A549 (cell line): ENCODE measurements around the gene LSM3. TPM values are rescaled to one million over a fixed set of nuclear protein-coding genes. Genes with fewer than 3 reads are reported as not detected.

Experiments
- ATAC-seq, 2 experiments: fragments of 200-7000 bp in 1 of 2; fragments of >200 bp in 1 of 2; cut with Nextera tagmentation in 1 of 2; cut with Tn5 transposase in 1 of 2; 3 replicates each; pipeline versions ENCODE4 v1.8.0 to v1.9.1; 2018 to 2020; ENCODE audit warnings: mild to moderate bottlenecking in 1 of 2, moderate library complexity in 1 of 2
- CTCF ChIA-PET: fragments of 300-600 bp; sonication (Branson Sonifier 250); formaldehyde crosslinking; extraction: SDS; loops from one replicate; lab custom pipeline; 2021; ENCODE audit warnings: antibody characterized with exemption, inconsistent platforms; lab: Yijun Ruan, JAX
- POLR2A ChIA-PET: fragments of 350-600 bp; formaldehyde crosslinking; extraction: SDS; loops from one replicate; lab custom pipeline; 2021; ENCODE audit warnings: antibody characterized with exemption, inconsistent platforms; lab: Yijun Ruan, JAX
- DNase-seq, 2 experiments: peaks; one replicate each; pipeline versions ENCODE4 v3.0.0 to v3.0.0-alpha.2; 2011 to 2016; ENCODE audit warnings: low read depth in 1 of 2, low spot score in 1 of 2
- FAIRE-seq: peaks from 2 replicates; lab custom pipeline; 2011; peaks lifted over from hg19 to GRCh38; lab: Jason Lieb, UNC
- H3K27ac ChIP-seq, 2 experiments: fragments of >200 bp; sonication (Bioruptor Twin); formaldehyde crosslinking; 3 replicates each; pipeline ENCODE4 v1.5.1; 2016 to 2017
- H3K4me1 ChIP-seq: fragments of >200 bp; sonication (Bioruptor Twin); formaldehyde crosslinking; 3 replicates; pipeline ENCODE4 v1.6.1; 2016
- H3K4me2 ChIP-seq: fragments of >200 bp; sonication (Bioruptor Twin); formaldehyde crosslinking; 3 replicates; pipeline ENCODE4 v1.6.1; 2016
- H3K4me3 ChIP-seq: fragments of >200 bp; sonication (Bioruptor Twin); formaldehyde crosslinking; 3 replicates; pipeline ENCODE4 v1.5.1; 2016
- H3K9me3 ChIP-seq: fragments of >200 bp; sonication (Bioruptor Twin); formaldehyde crosslinking; 3 replicates; pipeline ENCODE4 v1.6.1; 2016
- ATOH8 ChIP-seq: fragments of 250-450 bp; sonication (Bioruptor Pico); IDR thresholded peaks from 2 replicates; pipeline ENCODE4 v1.5.0; 2020; ENCODE audit warnings: low read depth, mild to moderate bottlenecking, moderate library complexity
- BCL3 ChIP-seq: fragments of >200 bp; sonication (Bioruptor Twin); formaldehyde crosslinking; IDR thresholded peaks from 3 replicates; pipeline ENCODE4 v1.6.1; 2016
- CBX2 ChIP-seq: fragments of 200-600 bp; sonication (generic); IDR thresholded peaks from 2 replicates; pipeline ENCODE4 v1.6.1; 2016; ENCODE audit warnings: low read depth, mild to moderate bottlenecking, borderline replicate concordance
- CBX8 ChIP-seq: fragments of 200-600 bp; sonication (generic); IDR thresholded peaks from 2 replicates; pipeline ENCODE4 v1.6.1; 2016
- CEBPB ChIP-seq, 2 experiments: fragments of >200 bp in 1 of 2; sonication (Bioruptor Twin) in 1 of 2; formaldehyde crosslinking in 1 of 2; IDR thresholded peaks; 2 replicates each; pipeline ENCODE4 v1.6.1; 2012 to 2016
- E2F6 ChIP-seq: IDR thresholded peaks from 2 replicates; pipeline ENCODE4 v1.6.1; 2012; ENCODE audit warnings: low read depth, borderline replicate concordance
- EHF ChIP-seq: fragments of 250-450 bp; sonication (Bioruptor Pico); IDR thresholded peaks from 2 replicates; pipeline ENCODE4 v1.5.0; 2020; ENCODE audit warnings: mild to moderate bottlenecking
- EHMT2 ChIP-seq: fragments of 200-600 bp; sonication (generic); IDR thresholded peaks from 2 replicates; pipeline ENCODE4 v1.6.1; 2016; ENCODE audit warnings: antibody characterized with exemption, low read depth, mild to moderate bottlenecking, moderate library complexity
- EP300 ChIP-seq, 2 experiments: fragments of >200 bp; sonication (Bioruptor Twin); formaldehyde crosslinking; IDR thresholded peaks; 2 replicates in 1 of 2; 3 replicates in 1 of 2; pipeline ENCODE4 v1.6.1; 2016 to 2017
- FOSB ChIP-seq: fragments of 250-450 bp; sonication (Bioruptor Pico); IDR thresholded peaks from 2 replicates; pipeline ENCODE4 v1.5.0; 2020; ENCODE audit warnings: mild to moderate bottlenecking, moderate library complexity
- HES2 ChIP-seq: fragments of >200 bp; sonication (Bioruptor Twin); formaldehyde crosslinking; IDR thresholded peaks from 2 replicates; pipeline ENCODE4 v1.6.1; 2016
- HOXA7 ChIP-seq: fragments of 250-450 bp; sonication (Bioruptor Pico); IDR thresholded peaks from 2 replicates; pipeline ENCODE4 v1.5.0; 2020; ENCODE audit warnings: mild to moderate bottlenecking, moderate library complexity
- HOXB13 ChIP-seq: fragments of 250-450 bp; sonication (Bioruptor Pico); IDR thresholded peaks from 2 replicates; pipeline ENCODE4 v1.5.0; 2020; ENCODE audit warnings: low read depth, mild to moderate bottlenecking, moderate library complexity
- HOXB5 ChIP-seq: fragments of 250-450 bp; sonication (Bioruptor Pico); IDR thresholded peaks from 2 replicates; pipeline ENCODE4 v1.5.0; 2020; ENCODE audit warnings: mild to moderate bottlenecking, moderate library complexity
- KDM5A ChIP-seq: fragments of 200-600 bp; sonication (generic); IDR thresholded peaks from 2 replicates; pipeline ENCODE4 v1.6.1; 2016; ENCODE audit warnings: antibody characterized with exemption, mild to moderate bottlenecking
- MAZ ChIP-seq: fragments of 150-350 bp; IDR thresholded peaks from 2 replicates; pipeline ENCODE4 v1.6.1; 2014; ENCODE audit warnings: antibody characterized with exemption, low read depth, low read length, borderline replicate concordance
- MYC ChIP-seq: IDR thresholded peaks from 2 replicates; pipeline ENCODE4 v1.6.1; 2012; ENCODE audit warnings: mild to moderate bottlenecking, inconsistent platforms, low read length, improper control_type of control experiment, borderline replicate concordance
- NFE2L2 ChIP-seq: fragments of 150-350 bp; conservative IDR thresholded peaks from 2 replicates; pipeline ENCODE4 v1.6.1; 2014; ENCODE audit warnings: low read length
- NR3C1 ChIP-seq: fragments of >200 bp; sonication (Bioruptor Twin); formaldehyde crosslinking; IDR thresholded peaks from 3 replicates; pipeline ENCODE4 v1.6.1; 2017
- PBX3 ChIP-seq: IDR thresholded peaks from 2 replicates; pipeline ENCODE4 v1.6.1; 2012
- RAD21 ChIP-seq, 2 experiments: fragments of >200 bp in 1 of 2; sonication (Bioruptor Twin) in 1 of 2; formaldehyde crosslinking in 1 of 2; IDR thresholded peaks in 1 of 2; conservative IDR thresholded peaks in 1 of 2; 2 replicates in 1 of 2; 3 replicates in 1 of 2; pipeline ENCODE4 v1.6.1; 2012 to 2018; ENCODE audit warnings: inconsistent platforms in 1 of 2
- RNF2 ChIP-seq: fragments of 200-600 bp; sonication (generic); IDR thresholded peaks from 2 replicates; pipeline ENCODE4 v1.6.1; 2016; ENCODE audit warnings: low read depth, mild to moderate bottlenecking, antibody characterized with exemption, moderate library complexity, borderline replicate concordance
- SMC3 ChIP-seq: fragments of >200 bp; sonication (Bioruptor Twin); formaldehyde crosslinking; IDR thresholded peaks from 3 replicates; pipeline ENCODE4 v1.6.1; 2018; ENCODE audit warnings: inconsistent platforms
- SREBF2 ChIP-seq: fragments of 450-650 bp; IDR thresholded peaks from 2 replicates; pipeline ENCODE4 v1.6.1; 2014; ENCODE audit warnings: mild to moderate bottlenecking, moderate library complexity
- TFCP2L1 ChIP-seq: fragments of 250-450 bp; sonication (Bioruptor Pico); IDR thresholded peaks from 2 replicates; pipeline ENCODE4 v1.5.0; 2021; ENCODE audit warnings: mild to moderate bottlenecking
- ZC3H11A ChIP-seq: fragments of 450-650 bp; IDR thresholded peaks from 2 replicates; pipeline ENCODE4 v1.6.1; 2014; ENCODE audit warnings: antibody characterized with exemption, mild to moderate bottlenecking
- ZNF302 ChIP-seq: fragments of 250-450 bp; sonication (Bioruptor Pico); IDR thresholded peaks from 2 replicates; pipeline ENCODE4 v1.9.0; 2021; ENCODE audit warnings: inconsistent platforms, mild to moderate bottlenecking, moderate library complexity
- WGBS: methylation state at CpG from one replicate; pipeline ENCODE4 v1.1.6; 2017; ENCODE audit errors: missing lambda C conversion rate; 5-methylcytosine and 5-hydroxymethylcytosine counted together
- polyA plus RNA-seq, 4 experiments: library from polyadenylated mRNA; depleted of rRNA in 3 of 4; stranded (reverse); fragments of >200 nt; fragmentation: RNase III in 1 of 4; extraction: RNeasy Plus Mini Kit Qiagen cat#74134 plus additional on column Dnase treatment in 1 of 4; gene quantifications; 2 replicates in 3 of 4; 3 replicates in 1 of 4; pipeline ENCODE4 v1.2.3, GENCODE V29; 2011 to 2017

Gene LSM3
- polyA plus RNA-seq, 2 of the 4 experiments (the other 2 are of a cell fraction), result 23.9 to 32.0 TPM

GRCh38 chr3:14208977-14209394 is 30.4 kb downstream of the LSM3 start:
- POLR2A ChIA-PET, result no interaction called here
- WGBS, result 52% methylated on average over 5 of the region's 5 CpGs
- no peak for TF ChIP-seq ZC3H11A
- no peak for TF ChIP-seq TFCP2L1 (CRISPR knock-in tag)
- TF ChIP-seq BCL3, result no peak
- TF ChIP-seq NFE2L2, result no peak
- TF ChIP-seq EP300 (IDR thresholded peaks at IDR 0.05), result no peak
- no peak for TF ChIP-seq HOXB5 (CRISPR knock-in tag)
- TF ChIP-seq MYC, result no peak
- no peak for TF ChIP-seq FOSB
- TF ChIP-seq ATOH8, result no peak
- FAIRE-seq (no peak), DNase-seq (no peak), ATAC-seq (no peak)
- CTCF ChIA-PET, result no interaction called here
- no peak overlapping the region for H3K27ac ChIP-seq
- H3K4me2 ChIP-seq, result no peak overlapping the region
- H3K9me3 ChIP-seq, result no peaks in the 10 kb centered on the region
- H3K4me1 ChIP-seq, result no peaks in the 10 kb centered on the region
- no peak overlapping the region for H3K4me3 ChIP-seq

GRCh38 chr3:14209581-14210289 is 31.1 kb downstream of the LSM3 start:
- FAIRE-seq (no peak), DNase-seq (no peak), ATAC-seq (no peak)
- Histone ChIP-seq H3K9me3 (no peaks in the 10 kb centered on the region), H3K4me3 (no peak overlapping the region), H3K27ac (no peak overlapping the region), H3K4me1 (no peaks in the 10 kb centered on the region), H3K4me2 (no peak overlapping the region)
- 73% methylated on average over 14 of the region's 14 CpGs for WGBS
- ChIA-PET CTCF (interaction anchor here (1.0 to 7.5 kb wide), 2 partner anchors 7 to 52 kb away, joined by 3 to 69 read pairs; no protein-coding TSS in a partner anchor), POLR2A (no interaction called here)
- no peak for TF ChIP-seq NR3C1
- no peak for TF ChIP-seq MAZ
- no peak for TF ChIP-seq HOXB13
- no peak for TF ChIP-seq ZC3H11A
- TF ChIP-seq KDM5A, result no peak
- TF ChIP-seq CBX8, result no peak
- no peak for TF ChIP-seq HOXB5 (CRISPR knock-in tag)
- TF ChIP-seq RNF2, result no peak
- no peak for TF ChIP-seq EHMT2
- TF ChIP-seq CBX2, result no peak
- TF ChIP-seq RAD21 (conservative IDR thresholded peaks at IDR 0.05 in 1 of 2, IDR thresholded peaks at IDR 0.05 in 1 of 2), result no peak
- no peak for TF ChIP-seq MYC
- no peak for TF ChIP-seq PBX3

- H3K4me3 ChIP-seq, result no peak overlapping the region
- no peak overlapping the region for H3K27ac ChIP-seq
- POLR2A ChIA-PET, result no interaction called here
- no peaks in the 10 kb centered on the region for H3K4me1 ChIP-seq
- CTCF ChIA-PET, result interaction anchor here (1.0 to 7.5 kb wide), 2 partner anchors 8 to 51 kb away, joined by 3 to 69 read pairs; no protein-coding TSS in a partner anchor
- TF ChIP-seq E2F6 (no peak), SREBF2 (no peak), HES2 (no peak), RAD21 (conservative IDR thresholded peaks at IDR 0.05 in 1 of 2, IDR thresholded peaks at IDR 0.05 in 1 of 2) (no peak), HOXA7 (CRISPR knock-in tag) (no peak), BCL3 (no peak), EHF (CRISPR knock-in tag) (no peak), SMC3 (no peak), ZC3H11A (no peak), CEBPB (IDR thresholded peaks at IDR 0.05) (no peak), ZNF302 (CRISPR knock-in tag) (no peak), MYC (no peak), MAZ (no peak)
- TF ChIP-seq, all 56 proteins: peak for 0
- 70% methylated on average over 3 of the region's 3 CpGs for WGBS
- no peaks in the 10 kb centered on the region for H3K9me3 ChIP-seq
- no peak overlapping the region for H3K4me2 ChIP-seq
- ATAC-seq (no peak), DNase-seq (no peak), FAIRE-seq (no peak)
Observed at GRCh38 chr3:14210290-14210688, 31.7 kb downstream of the LSM3 start.
